H1 (cell line): ENCODE measurements around the gene SRGAP3. TPM values are rescaled to one million over a fixed set of nuclear protein-coding genes. Genes with fewer than 3 reads are reported as not detected.
"Not testable (repeated sequence)": the region's sequence is repeated elsewhere in the genome, so short reads cannot be mapped to it uniquely, and the experiment has no call there.

Source experiments
- CTCF ChIA-PET: fragments of 300-600 bp; sonication (Branson Sonifier 250); formaldehyde crosslinking; loops from one replicate; lab custom pipeline; 2021; ENCODE audit not compliant: partially characterized antibody; lab: Charles Lee
- POLR2A ChIA-PET: fragments of 300-600 bp; sonication (Branson Sonifier 250); formaldehyde crosslinking; loops from one replicate; lab custom pipeline; 2021; ENCODE audit warnings: inconsistent platforms; ENCODE audit not compliant: partially characterized antibody; lab: Charles Lee
- DNase-seq, 2 experiments: peaks; one replicate each; pipeline versions ENCODE4 v3.0.0 to v3.0.0-alpha.2; 2010 to 2022; ENCODE audit warnings: low spot score in 2 of 2, low read depth in 1 of 2, mixed read lengths in 1 of 2
- FAIRE-seq: peaks from 2 replicates; lab custom pipeline; 2011; peaks lifted over from hg19 to GRCh38; lab: Jason Lieb, UNC
- H2AFZ ChIP-seq: 2 replicates; pipeline ENCODE4 v1.8.1; 2012; ENCODE audit warnings: low read length, inconsistent platforms
- H2AK5ac ChIP-seq: 2 replicates; pipeline ENCODE4 v1.6.1; 2013; ENCODE audit warnings: low read depth, low read length
- H2BK120ac ChIP-seq: replicated peaks from 2 replicates; pipeline ENCODE3; 2013; ENCODE audit warnings: low read depth, low read length, inconsistent platforms
- H2BK12ac ChIP-seq: 2 replicates; pipeline ENCODE4 v1.6.1; 2013; ENCODE audit warnings: low read depth, low read length
- H2BK15ac ChIP-seq: 2 replicates; pipeline ENCODE4 v1.6.1; 2013; ENCODE audit warnings: low read length
- H2BK20ac ChIP-seq: 2 replicates; pipeline ENCODE4 v1.6.1; 2013; ENCODE audit warnings: low read length
- H2BK5ac ChIP-seq: 2 replicates; pipeline ENCODE4 v1.6.1; 2013; ENCODE audit warnings: low read depth, low read length
- H3K14ac ChIP-seq: 2 replicates; pipeline ENCODE4 v1.6.1; 2013; ENCODE audit warnings: inconsistent platforms; ENCODE audit not compliant: insufficient read length
- H3K18ac ChIP-seq: 2 replicates; pipeline ENCODE4 v1.6.1; 2013; ENCODE audit warnings: low read length; ENCODE audit errors: extremely low read depth
- H3K23ac ChIP-seq: 2 replicates; pipeline ENCODE4 v1.6.1; 2013; ENCODE audit warnings: inconsistent platforms; ENCODE audit not compliant: insufficient read length
- H3K23me2 ChIP-seq: 2 replicates; pipeline ENCODE4 v1.6.1; 2013; ENCODE audit warnings: low read depth, low read length
- H3K27ac ChIP-seq: 2 replicates; pipeline ENCODE4 v1.6.1; 2011; ENCODE audit warnings: low read depth, low read length, inconsistent platforms
- H3K27me3 ChIP-seq, 4 experiments: replicated peaks in 1 of 4; 1 replicate in 1 of 4; 2 replicates in 3 of 4; pipeline versions ENCODE4 v1.6.1 to v1.8.1; 2011 to 2013; ENCODE audit warnings: low read length in 3 of 4, mild to moderate bottlenecking in 3 of 4, inconsistent platforms in 2 of 4, mixed read lengths in 2 of 4, moderate library complexity in 1 of 4; ENCODE audit not compliant: control insufficient read depth in 3 of 4, insufficient read depth in 3 of 4; ENCODE audit errors: extremely low read depth in 1 of 4
- H3K36me3 ChIP-seq, 4 experiments: 2 replicates each; pipeline versions ENCODE4 v1.6.1 to v1.8.1; 2011 to 2013; ENCODE audit warnings: mild to moderate bottlenecking in 4 of 4, low read length in 3 of 4, moderate library complexity in 2 of 4, control low read depth in 1 of 4, inconsistent platforms in 1 of 4; ENCODE audit not compliant: insufficient read depth in 4 of 4, control insufficient read depth in 2 of 4
- H3K4ac ChIP-seq: replicated peaks from 2 replicates; pipeline ENCODE3; 2013; ENCODE audit warnings: low read length, low read depth, mixed read lengths, inconsistent platforms; ENCODE audit not compliant: insufficient read length
- H3K4me1 ChIP-seq, 4 experiments: replicated peaks in 1 of 4; 1 replicate in 1 of 4; 2 replicates in 3 of 4; pipeline versions ENCODE4 v1.6.1 to v1.8.1; 2011 to 2013; ENCODE audit warnings: low read length in 3 of 4, inconsistent platforms in 2 of 4, mixed read lengths in 1 of 4; ENCODE audit not compliant: insufficient read depth in 4 of 4, control insufficient read depth in 3 of 4
- H3K4me2 ChIP-seq, 2 experiments: 2 replicates each; pipeline versions ENCODE4 v1.6.1 to v1.8.1; 2011 to 2013; ENCODE audit warnings: low read depth in 2 of 2, low read length in 2 of 2, control low read depth in 1 of 2, inconsistent platforms in 1 of 2, mild to moderate bottlenecking in 1 of 2; ENCODE audit not compliant: insufficient read depth in 1 of 2
- H3K4me3 ChIP-seq, 4 experiments: fragments of 200-600, 300-600 bp in 1 of 4; sonication (generic), shearing (Covaris generic), sonication (Bioruptor Twin) in 1 of 4; 2 replicates each; pipeline versions ENCODE4 v1.5.1 to v1.8.1; 2011 to 2016; ENCODE audit warnings: low read length in 4 of 4, low read depth in 3 of 4, control low read depth in 2 of 4, inconsistent platforms in 2 of 4, mild to moderate bottlenecking in 2 of 4, mixed read lengths in 1 of 4, moderate library complexity in 1 of 4; ENCODE audit not compliant: insufficient read depth in 2 of 4; ENCODE audit errors: extremely low read depth in 1 of 4
- H3K56ac ChIP-seq: replicated peaks from 2 replicates; pipeline ENCODE3; 2013; ENCODE audit warnings: low read depth, mild to moderate bottlenecking, mixed read lengths, low read length, inconsistent platforms; ENCODE audit not compliant: insufficient read length
- H3K79me1 ChIP-seq: 2 replicates; pipeline ENCODE4 v1.6.1; 2013; ENCODE audit warnings: low read depth, low read length, control low read depth
- H3K79me2 ChIP-seq, 2 experiments: 2 replicates each; pipeline versions ENCODE4 v1.6.1 to v1.8.1; 2012 to 2013; ENCODE audit warnings: low read length in 2 of 2, mild to moderate bottlenecking in 2 of 2, inconsistent platforms in 1 of 2; ENCODE audit not compliant: insufficient read depth in 2 of 2, control insufficient read depth in 1 of 2
- H3K9ac ChIP-seq, 4 experiments: replicated peaks in 1 of 4; 1 replicate in 1 of 4; 2 replicates in 3 of 4; pipeline versions ENCODE4 v1.6.1 to v1.8.1; 2011 to 2013; ENCODE audit warnings: low read depth in 3 of 4, low read length in 3 of 4, control low read depth in 2 of 4, mild to moderate bottlenecking in 2 of 4, moderate library complexity in 2 of 4, inconsistent platforms in 1 of 4; ENCODE audit errors: extremely low read depth in 1 of 4
- H3K9me3 ChIP-seq, 2 experiments: 2 replicates each; pipeline versions ENCODE4 v1.6.1 to v1.8.1; 2012 to 2013; ENCODE audit warnings: mild to moderate bottlenecking in 2 of 2, moderate library complexity in 2 of 2, control low read depth in 1 of 2, inconsistent platforms in 1 of 2, low read depth in 1 of 2, low read length in 1 of 2, mixed read lengths in 1 of 2; ENCODE audit not compliant: insufficient read depth in 2 of 2
- H4K20me1 ChIP-seq, 2 experiments: replicated peaks in 1 of 2; 2 replicates each; pipeline versions ENCODE3 to v1.8.1; 2011 to 2013; ENCODE audit warnings: inconsistent platforms in 2 of 2, low read length in 2 of 2, mild to moderate bottlenecking in 1 of 2; ENCODE audit not compliant: insufficient read depth in 2 of 2, control insufficient read depth in 1 of 2
- H4K5ac ChIP-seq: 2 replicates; pipeline ENCODE4 v1.6.1; 2013; ENCODE audit warnings: low read length, low read depth, mixed read lengths, inconsistent platforms; ENCODE audit not compliant: insufficient read length
- H4K8ac ChIP-seq: 2 replicates; pipeline ENCODE4 v1.8.0; 2013; ENCODE audit warnings: mild to moderate bottlenecking, moderate library complexity, low read length, inconsistent platforms; ENCODE audit not compliant: insufficient read depth; ENCODE audit errors: extremely low read depth
- H4K91ac ChIP-seq: replicated peaks from 2 replicates; pipeline ENCODE3; 2013; ENCODE audit warnings: low read length, mixed read lengths, inconsistent platforms; ENCODE audit not compliant: insufficient read length
- WGBS, 2 experiments: shearing (Covaris generic) in 1 of 2; methylation state at CpG; one replicate each; pipeline versions ENCODE4 v1.1.6 to v1.1.7; 2013 to 2015; ENCODE audit warnings: low lambda C conversion rate in 2 of 2, mixed read lengths in 2 of 2, inconsistent platforms in 1 of 2, low coverage in 1 of 2, missing lambda C conversion rate in 1 of 2; ENCODE audit not compliant: insufficient replicate concordance in 2 of 2, insufficient coverage in 1 of 2, insufficient read length in 1 of 2; ENCODE audit errors: extremely low coverage in 1 of 2, missing lambda C conversion rate in 1 of 2; 5-methylcytosine and 5-hydroxymethylcytosine counted together
- polyA plus RNA-seq, 7 experiments: library from polyadenylated mRNA; depleted of rRNA in 3 of 7; stranded (reverse) in 5 of 7; unstranded in 2 of 7; fragments of >200 nt in 5 of 7; fragments of 200-250 nt in 2 of 7; gene quantifications; 1 replicate in 5 of 7; 2 replicates in 1 of 7; 4 replicates in 1 of 7; pipeline versions ENCODE4 v1.2.1 to v1.2.3, GENCODE V29; 2011 to 2013; ENCODE audit warnings: missing spikeins in 2 of 7, mixed read lengths in 2 of 7
- total RNA-seq: library from RNA; stranded (reverse); fragmentation: NEBNext Ultra II Directional; extraction: Animal tissue kit (Norgen Biotek cat#: 25700); gene quantifications from 2 replicates; pipeline ENCODE4 v1.2.1, GENCODE V29; 2021

Gene SRGAP3
- total and polyA plus RNA-seq, 2 of the 8 experiments (the other 6 are each of a cell fraction or from before 2014, with no cell fraction given): 5.8 to 11.4 TPM

DNA sequence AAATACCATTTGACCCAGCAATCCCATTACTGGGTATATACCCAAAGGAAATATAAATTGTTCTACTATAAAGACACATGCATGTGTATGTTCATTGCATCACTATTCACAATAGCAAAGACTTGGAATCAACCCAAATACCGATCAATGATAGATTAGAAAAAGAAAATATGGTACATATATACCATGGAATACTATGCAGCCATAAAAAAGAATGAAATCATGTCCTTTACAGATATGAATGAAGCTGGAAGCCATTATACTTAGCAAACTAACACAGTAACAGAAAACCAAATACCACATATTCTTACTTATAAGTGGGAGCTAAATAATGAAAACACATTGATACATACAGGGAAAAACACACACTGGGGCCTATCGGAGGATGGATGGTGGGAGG is 164.0 kb downstream of the SRGAP3 start:
- H3K23me2 ChIP-seq, H3K56ac ChIP-seq, H2AK5ac ChIP-seq, DNase-seq, H2BK5ac ChIP-seq, H3K4me1 ChIP-seq, H4K20me1 ChIP-seq, H3K79me1 ChIP-seq, H2BK120ac ChIP-seq, H2BK12ac ChIP-seq, H3K27me3 ChIP-seq, H3K4me2 ChIP-seq, H3K27ac ChIP-seq, H4K91ac ChIP-seq, H2AFZ ChIP-seq, H2BK20ac ChIP-seq, H3K14ac ChIP-seq, H4K5ac ChIP-seq, H3K4ac ChIP-seq, FAIRE-seq, H2BK15ac ChIP-seq, H3K4me3 ChIP-seq, H3K23ac ChIP-seq, H3K79me2 ChIP-seq, H4K8ac ChIP-seq, H3K18ac ChIP-seq, H3K36me3 ChIP-seq, H3K9ac ChIP-seq: not testable (repeated sequence)
- CTCF ChIA-PET: interaction anchor here (0.9 to 1.9 kb wide), 9 partner anchors 12 to 164 kb away, joined by 3 to 11 read pairs (median 4); partner anchors contain the start of gene SRGAP3
- WGBS, 2 experiments: 60% methylated on average over 2 of the region's 2 CpGs; no CpG with 5 or more reads in 1 of the 2 experiments
- H3K9me3 ChIP-seq: peaks cover 7 to 11% of the 10 kb centered on the region in 2 experiments; a peak in 3 of 4 replicates
- POLR2A ChIA-PET: interaction anchor here (1.6 kb wide), 1 partner anchor 13 kb away, joined by 4 read pairs; no protein-coding TSS in a partner anchor
